GM12878 (cell line): ENCODE data around the gene ABCC1. TPM values are rescaled to one million over a fixed set of nuclear protein-coding genes. Genes with fewer than 3 reads are reported as not detected.

Experiments used
- ATAC-seq: fragments of 200-7000 bp; cut with Tn5 transposase; 3 replicates; pipeline ENCODE4 v1.9.1; 2020; ENCODE audit warnings: mild to moderate bottlenecking, moderate library complexity
- BruUV-seq: library from RNA; stranded (reverse); fragments of 400-500 nt; replicated peaks from 2 replicates; lab custom pipeline; 2021; lab: Mats Ljungman, UMichigan
- CTCF ChIA-PET: fragments of 300-600 bp; sonication (Branson Sonifier 250); formaldehyde crosslinking; extraction: SDS; loops from one replicate; lab custom pipeline; 2021; ENCODE audit warnings: inconsistent platforms; lab: Yijun Ruan, JAX
- POLR2A ChIA-PET: fragments of 350-600 bp; formaldehyde crosslinking; extraction: SDS; loops from one replicate; lab custom pipeline; 2021; ENCODE audit warnings: inconsistent platforms; lab: Charles Lee
- RAD21 ChIA-PET: fragments of 300-600 bp; sonication (Branson Sonifier 250); formaldehyde crosslinking; loops from one replicate; lab custom pipeline; 2023; ENCODE audit warnings: antibody characterized with exemption; ENCODE audit not compliant: unreplicated experiment; lab: Charles Lee
- SMC1A ChIA-PET: fragments of 300-600 bp; sonication (Branson Sonifier 250); formaldehyde crosslinking; loops from one replicate; lab custom pipeline; 2023; ENCODE audit not compliant: unreplicated experiment, uncharacterized antibody; lab: Charles Lee
- DNase-seq: peaks from one replicate; pipeline ENCODE4 v3.0.0-alpha.2; 2011; ENCODE audit warnings: low read depth, low spot score
- FAIRE-seq: peaks from 3 replicates; lab custom pipeline; 2011; peaks lifted over from hg19 to GRCh38; lab: Jason Lieb, UNC
- H2AFZ ChIP-seq: 2 replicates; pipeline ENCODE4 v1.6.0; 2011; ENCODE audit warnings: low read depth, low read length, control low read depth; ENCODE audit not compliant: control insufficient read depth
- H3K27ac ChIP-seq: 2 replicates; pipeline ENCODE4 v1.5.1; 2011; ENCODE audit warnings: control low read depth; ENCODE audit not compliant: control insufficient read depth, insufficient read depth
- H3K27me3 ChIP-seq, 2 experiments: replicated peaks in 1 of 2; 2 replicates each; pipeline versions ENCODE4 v1.6.0 to v1.6.1; 2011; ENCODE audit warnings: low read length in 1 of 2; ENCODE audit not compliant: control insufficient read depth in 2 of 2, insufficient read depth in 2 of 2
- H3K36me3 ChIP-seq, 2 experiments: 2 replicates each; pipeline ENCODE4 v1.5.1; 2011; ENCODE audit warnings: low read length in 1 of 2; ENCODE audit not compliant: control insufficient read depth in 2 of 2, insufficient read depth in 2 of 2
- H3K4me1 ChIP-seq: 2 replicates; pipeline ENCODE4 v1.6.1; 2011; ENCODE audit warnings: mild to moderate bottlenecking, low read length, moderate library complexity, mixed read lengths; ENCODE audit not compliant: control insufficient read depth, insufficient read depth
- H3K4me2 ChIP-seq: 2 replicates; pipeline ENCODE4 v1.6.0; 2011; ENCODE audit warnings: control low read depth; ENCODE audit not compliant: control insufficient read depth, insufficient read depth
- H3K4me3 ChIP-seq: fragments of 200-600 bp; sonication (generic); 2 replicates; pipeline ENCODE4 v1.5.1; 2016
- H3K79me2 ChIP-seq: 2 replicates; pipeline ENCODE4 v1.6.0; 2011; ENCODE audit warnings: low read length; ENCODE audit not compliant: control insufficient read depth, insufficient read depth
- H3K9ac ChIP-seq: 2 replicates; pipeline ENCODE4 v1.8.0; 2011; ENCODE audit warnings: low read length, control low read depth, mixed read lengths; ENCODE audit not compliant: control insufficient read depth, insufficient read depth
- H3K9me3 ChIP-seq: replicated peaks from 3 replicates; pipeline ENCODE4 v1.5.1; 2011; ENCODE audit warnings: mild to moderate bottlenecking, low read length; ENCODE audit not compliant: control insufficient read depth, insufficient read depth
- H4K20me1 ChIP-seq: 2 replicates; pipeline ENCODE4 v1.6.0; 2011; ENCODE audit not compliant: control insufficient read depth, insufficient read depth
- HDGF ChIP-seq: fragments of 450-650 bp; IDR thresholded peaks from 2 replicates; pipeline ENCODE4 v1.6.1; 2016; ENCODE audit warnings: antibody characterized with exemption
- KDM1A ChIP-seq: fragments of 200-600 bp; sonication (generic); IDR thresholded peaks from 2 replicates; pipeline ENCODE4 v1.6.1; 2016; ENCODE audit warnings: borderline replicate concordance
- LARP7 ChIP-seq: fragments of 450-650 bp; IDR thresholded peaks from 2 replicates; pipeline ENCODE4 v1.6.1; 2017; ENCODE audit warnings: mild to moderate bottlenecking
- MXI1 ChIP-seq: fragments of 150-350 bp; IDR thresholded peaks from 2 replicates; pipeline ENCODE4 v1.6.1; 2011; ENCODE audit warnings: low read depth, mild to moderate bottlenecking, inconsistent platforms, low read length, improper control_type of control experiment
- NR2C2 ChIP-seq: IDR thresholded peaks from 2 replicates; pipeline ENCODE4 v1.6.1; 2011; ENCODE audit warnings: borderline replicate concordance, low read depth; ENCODE audit not compliant: control insufficient read depth, insufficient read length
- SIX5 ChIP-seq: IDR thresholded peaks from 2 replicates; pipeline ENCODE4 v1.6.1; 2011; ENCODE audit warnings: mild to moderate bottlenecking, low read depth, low read length, moderate library complexity; ENCODE audit not compliant: severe bottlenecking
- SMAD1 ChIP-seq: fragments of 450-650 bp; IDR thresholded peaks from 2 replicates; pipeline ENCODE4 v1.6.1; 2018; ENCODE audit warnings: mild to moderate bottlenecking, low read depth; ENCODE audit not compliant: partially characterized antibody
- SMC3 ChIP-seq: IDR thresholded peaks from 2 replicates; pipeline ENCODE4 v1.6.1; 2011; ENCODE audit warnings: low read length, improper control_type of control experiment, borderline replicate concordance
- STAT1 ChIP-seq: fragments of 450-650 bp; conservative IDR thresholded peaks from 2 replicates; pipeline ENCODE4 v1.6.1; 2014; ENCODE audit warnings: antibody characterized with exemption, mild to moderate bottlenecking
- ZNF24 ChIP-seq: fragments of 450-650 bp; IDR thresholded peaks from 2 replicates; pipeline ENCODE4 v1.6.1; 2017; ENCODE audit warnings: antibody characterized with exemption, mild to moderate bottlenecking
- ZNF274 ChIP-seq: IDR thresholded peaks from one replicate; pipeline ENCODE4 v1.8.0; 2011; ENCODE audit not compliant: insufficient read length, insufficient read depth
- WGBS: methylation state at CpG from one replicate; pipeline ENCODE4 v1.1.6; 2016; ENCODE audit warnings: low lambda C conversion rate; ENCODE audit not compliant: insufficient replicate concordance, insufficient coverage; ENCODE audit errors: missing lambda C conversion rate; 5-methylcytosine and 5-hydroxymethylcytosine counted together
- in situ Hi-C: fragments of 300-500 bp; cut with MboI; formaldehyde crosslinking; loops from 9 replicates; pipeline ENCODE4 v1.14.3; 2018; ENCODE audit warnings: mixed read lengths
- intact Hi-C: fragments of 100-400 bp; cut with micrococcal nuclease; formaldehyde crosslinking; loops from one replicate; pipeline ENCODE4 v1.14.2; 2022; ENCODE audit not compliant: unreplicated experiment
- polyA plus RNA-seq, 11 experiments: library from polyadenylated mRNA; depleted of rRNA in 4 of 11; unstranded in 6 of 11; stranded (reverse) in 5 of 11; fragments of >200 nt; fragmentation: Nextera tagmentation in 4 of 11; fragmentation: Illumina TruSeq in 1 of 11; extraction: Ambion mirVana in 4 of 11; extraction: Trizol in 1 of 11; gene quantifications; 1 replicate in 1 of 11; 2 replicates in 10 of 11; pipeline versions ENCODE4 v1.2.1 to v1.2.3, GENCODE V29; 2011 to 2016; ENCODE audit warnings: inconsistent platforms in 2 of 11, missing spikeins in 2 of 11, low read depth in 1 of 11
- total RNA-seq, 4 experiments: library from RNA; depleted of rRNA in 3 of 4; stranded (reverse); fragments of >200 nt in 3 of 4; fragmentation: Illumina TruSeq in 1 of 4; extraction: Trizol in 1 of 4; gene quantifications; 2 replicates each; pipeline versions ENCODE4 v1.2.1 to v1.2.3, GENCODE V29; 2013 to 2021
- TF ChIP-seq, protein P1 (sequence below): IDR thresholded peaks from 2 replicates; pipeline ENCODE4 v1.6.1; 2011; ENCODE audit warnings: low read depth, mild to moderate bottlenecking, low read length, moderate library complexity, borderline replicate concordance; ENCODE audit errors: extremely low read depth
- TF ChIP-seq, protein P2 (sequence below): fragments of 450-650 bp; IDR thresholded peaks from 2 replicates; pipeline ENCODE4 v1.6.1; 2017; ENCODE audit warnings: mild to moderate bottlenecking, moderate library complexity
- TF ChIP-seq, protein P3 (sequence below): IDR thresholded peaks from 2 replicates; pipeline ENCODE4 v1.6.1; 2012; ENCODE audit warnings: low read depth, low read length, improper control_type of control experiment

The ABCC1 gene
- total and polyA plus RNA-seq, 10 of the 15 experiments (the other 5 are each of a cell fraction or from before 2014, with no cell fraction given): 3.2 to 44.6 (median 14.5) TPM

DNA sequence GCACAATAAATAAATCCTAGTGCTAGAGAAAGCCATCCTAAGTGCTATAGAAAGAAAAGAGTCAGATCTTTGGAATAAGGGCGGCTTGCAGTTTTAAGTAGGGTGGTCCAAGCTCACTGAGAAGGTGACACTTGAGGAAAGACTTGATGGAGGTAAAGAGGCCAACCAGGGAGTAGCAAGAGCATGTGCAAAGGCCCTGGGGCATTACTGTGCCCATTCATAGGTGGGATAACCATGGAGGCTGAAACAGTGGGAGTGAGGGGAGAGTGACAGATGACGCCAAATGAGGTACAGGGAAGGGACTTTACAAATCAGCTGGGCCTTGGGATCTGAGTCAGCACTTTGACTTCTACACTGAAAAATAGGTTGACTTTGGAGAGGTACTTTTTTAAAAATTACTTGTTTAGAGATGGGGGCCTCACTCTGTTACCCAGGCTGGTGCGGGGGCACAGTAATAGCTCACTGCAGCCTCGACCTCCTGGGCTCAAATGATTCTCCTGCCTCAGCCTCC lies 115.5 kb downstream of the ABCC1 start:
- no peak for FAIRE-seq
- H3K9me3 ChIP-seq: no peaks in the 10 kb centered on the region
- peaks cover 3% of the 10 kb centered on the region; the same call in 1 of the 2 replicates for H3K4me1 ChIP-seq
- TF ChIP-seq ZNF274: no peak
- no peak for TF ChIP-seq SMC3
- TF ChIP-seq MXI1: no peak
- TF ChIP-seq SMAD1: no peak
- TF ChIP-seq LARP7: no peak
- TF ChIP-seq, all 136 proteins: peak for 0
- Histone ChIP-seq H3K79me2 (no peaks in the 10 kb centered on the region), H3K4me3 (no peak overlapping the region), H3K27me3 (no peaks in the 10 kb centered on the region), H3K9ac (no peak overlapping the region), H3K27ac (no peak overlapping the region), H4K20me1 (no peaks in the 10 kb centered on the region), H2AFZ (no peak overlapping the region), H3K36me3 (peaks cover 15 to 26% of the 10 kb centered on the region in 2 experiments), H3K4me2 (no peak overlapping the region)
- 64% methylated on average over 4 of the region's 4 CpGs for WGBS
- intact Hi-C loops (no loop called here), in situ Hi-C loops (loop anchor here (10.0 kb wide), 1 partner anchor 60 kb away; no protein-coding TSS in a partner anchor)
- ChIA-PET POLR2A (no interaction called here), SMC1A (no interaction called here), RAD21 (no interaction called here), CTCF (no interaction called here)
- no peak for DNase-seq
- no TSS peak for BruUV-seq
- ATAC-seq: no peak

DNA sequence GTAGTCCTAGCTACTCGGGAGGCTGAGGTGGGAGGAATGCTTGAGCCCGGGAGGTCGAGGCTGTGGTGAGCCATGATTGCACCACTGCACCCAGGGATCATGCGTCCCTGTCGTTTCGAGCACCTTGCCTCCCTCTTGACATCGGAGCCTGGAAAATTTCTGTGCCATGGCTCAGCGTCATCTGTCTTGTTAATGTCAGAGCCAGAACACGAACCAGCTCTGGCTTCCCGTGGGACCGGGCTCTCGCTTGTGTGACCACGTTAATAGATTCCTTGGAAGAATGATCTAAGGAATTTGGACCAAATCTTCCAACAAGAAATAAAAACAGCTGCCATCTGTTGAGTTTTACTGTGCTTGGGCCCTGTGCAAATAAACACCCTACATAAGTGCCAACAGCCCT lies 117.7 kb downstream of the ABCC1 start:
- intact Hi-C loops: no loop called here
- in situ Hi-C loops: loop anchor here (10.0 kb wide), 1 partner anchor 58 kb away; no protein-coding TSS in a partner anchor
- BruUV-seq: no TSS peak
- no peaks in the 10 kb centered on the region for H4K20me1 ChIP-seq
- no peak overlapping the region for H3K9ac ChIP-seq
- no peaks in the 10 kb centered on the region for H3K27me3 ChIP-seq
- no peaks in the 10 kb centered on the region for H3K4me1 ChIP-seq
- H3K4me2 ChIP-seq: no peak overlapping the region
- RAD21 ChIA-PET: interaction anchor here (1.2 kb wide), 1 partner anchor 192 kb away, joined by 3 read pairs; no protein-coding TSS in a partner anchor
- CTCF ChIA-PET: no interaction called here
- no peak overlapping the region for H3K27ac ChIP-seq
- H3K4me3 ChIP-seq: no peak overlapping the region
- H3K79me2 ChIP-seq: no peaks in the 10 kb centered on the region
- WGBS: 83% methylated on average over 13 of the region's 13 CpGs
- DNase-seq (no peak), FAIRE-seq (no peak), ATAC-seq (no peak)
- no peaks in the 10 kb centered on the region for H3K9me3 ChIP-seq
- POLR2A ChIA-PET: no interaction called here
- H2AFZ ChIP-seq: no peak overlapping the region
- SMC1A ChIA-PET: interaction anchor here (1.1 kb wide), 1 partner anchor 13 kb away, joined by 3 read pairs; no protein-coding TSS in a partner anchor
- peaks cover 20 to 22% of the 10 kb centered on the region in 2 experiments for H3K36me3 ChIP-seq
- TF ChIP-seq, protein P1, sequence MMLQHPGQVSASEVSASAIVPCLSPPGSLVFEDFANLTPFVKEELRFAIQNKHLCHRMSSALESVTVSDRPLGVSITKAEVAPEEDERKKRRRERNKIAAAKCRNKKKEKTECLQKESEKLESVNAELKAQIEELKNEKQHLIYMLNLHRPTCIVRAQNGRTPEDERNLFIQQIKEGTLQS: no peak
- no peak for TF ChIP-seq ZNF24
- TF ChIP-seq NR2C2: no peak
- no peak for TF ChIP-seq STAT1
- no peak for TF ChIP-seq HDGF
- TF ChIP-seq, protein P2, sequence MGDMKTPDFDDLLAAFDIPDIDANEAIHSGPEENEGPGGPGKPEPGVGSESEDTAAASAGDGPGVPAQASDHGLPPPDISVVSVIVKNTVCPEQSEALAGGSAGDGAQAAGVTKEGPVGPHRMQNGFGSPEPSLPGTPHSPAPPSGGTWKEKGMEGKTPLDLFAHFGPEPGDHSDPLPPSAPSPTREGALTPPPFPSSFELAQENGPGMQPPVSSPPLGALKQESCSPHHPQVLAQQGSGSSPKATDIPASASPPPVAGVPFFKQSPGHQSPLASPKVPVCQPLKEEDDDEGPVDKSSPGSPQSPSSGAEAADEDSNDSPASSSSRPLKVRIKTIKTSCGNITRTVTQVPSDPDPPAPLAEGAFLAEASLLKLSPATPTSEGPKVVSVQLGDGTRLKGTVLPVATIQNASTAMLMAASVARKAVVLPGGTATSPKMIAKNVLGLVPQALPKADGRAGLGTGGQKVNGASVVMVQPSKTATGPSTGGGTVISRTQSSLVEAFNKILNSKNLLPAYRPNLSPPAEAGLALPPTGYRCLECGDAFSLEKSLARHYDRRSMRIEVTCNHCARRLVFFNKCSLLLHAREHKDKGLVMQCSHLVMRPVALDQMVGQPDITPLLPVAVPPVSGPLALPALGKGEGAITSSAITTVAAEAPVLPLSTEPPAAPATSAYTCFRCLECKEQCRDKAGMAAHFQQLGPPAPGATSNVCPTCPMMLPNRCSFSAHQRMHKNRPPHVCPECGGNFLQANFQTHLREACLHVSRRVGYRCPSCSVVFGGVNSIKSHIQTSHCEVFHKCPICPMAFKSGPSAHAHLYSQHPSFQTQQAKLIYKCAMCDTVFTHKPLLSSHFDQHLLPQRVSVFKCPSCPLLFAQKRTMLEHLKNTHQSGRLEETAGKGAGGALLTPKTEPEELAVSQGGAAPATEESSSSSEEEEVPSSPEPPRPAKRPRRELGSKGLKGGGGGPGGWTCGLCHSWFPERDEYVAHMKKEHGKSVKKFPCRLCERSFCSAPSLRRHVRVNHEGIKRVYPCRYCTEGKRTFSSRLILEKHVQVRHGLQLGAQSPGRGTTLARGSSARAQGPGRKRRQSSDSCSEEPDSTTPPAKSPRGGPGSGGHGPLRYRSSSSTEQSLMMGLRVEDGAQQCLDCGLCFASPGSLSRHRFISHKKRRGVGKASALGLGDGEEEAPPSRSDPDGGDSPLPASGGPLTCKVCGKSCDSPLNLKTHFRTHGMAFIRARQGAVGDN: no peak
- TF ChIP-seq SIX5: no peak
- no peak for TF ChIP-seq KDM1A
- TF ChIP-seq, protein P3, sequence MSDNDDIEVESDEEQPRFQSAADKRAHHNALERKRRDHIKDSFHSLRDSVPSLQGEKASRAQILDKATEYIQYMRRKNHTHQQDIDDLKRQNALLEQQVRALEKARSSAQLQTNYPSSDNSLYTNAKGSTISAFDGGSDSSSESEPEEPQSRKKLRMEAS: no peak
